Measurements from ENCODE around the gene MRPL39.

MRPL39 gene

GRCh38 chr21:25582164-25582790, 25.0 kb downstream of the MRPL39 start:
- no peak for ATAC-seq
- peaks cover 47% of the 10 kb centered on the region for H3K4me1 Mint-ChIP-seq

GRCh38 chr21:25581582-25581981, 25.7 kb downstream of the MRPL39 start:
- Mint-ChIP-seq H3K4me3 (no peak overlapping the region), H3K27ac (no peak overlapping the region), H3K9me3 (no peaks in the 10 kb centered on the region), H3K36me3 (peaks cover 58% of the 10 kb centered on the region), H3K27me3 (no peaks in the 10 kb centered on the region), H3K4me1 (peaks cover 54% of the 10 kb centered on the region)
- ATAC-seq = no peak

More at GRCh38 chr21:25582164-25582790, 25.0 kb downstream of the MRPL39 start:
- no peak overlapping the region for H3K4me3 Mint-ChIP-seq
- no peaks in the 10 kb centered on the region for H3K27me3 Mint-ChIP-seq
- H3K9me3 Mint-ChIP-seq = no peaks in the 10 kb centered on the region
- peaks cover 55% of the 10 kb centered on the region for H3K36me3 Mint-ChIP-seq
- H3K27ac Mint-ChIP-seq = peak overlapping the region; percentile 65

GRCh38 chr21:25580912-25581260, 26.4 kb downstream of the MRPL39 start:
- ATAC-seq = no peak
- H3K4me1 Mint-ChIP-seq = peaks cover 61% of the 10 kb centered on the region
- no peaks in the 10 kb centered on the region for H3K27me3 Mint-ChIP-seq
- H3K4me3 Mint-ChIP-seq = peak overlapping the region; percentile 50
- H3K9me3 Mint-ChIP-seq = no peaks in the 10 kb centered on the region
- peaks cover 58% of the 10 kb centered on the region for H3K36me3 Mint-ChIP-seq
- H3K27ac Mint-ChIP-seq = peak overlapping the region; percentile 71

- no peak for ATAC-seq
- H3K27ac Mint-ChIP-seq = peak overlapping the region; percentile 71
- H3K9me3 Mint-ChIP-seq = no peaks in the 10 kb centered on the region
- H3K4me3 Mint-ChIP-seq = peak overlapping the region; percentile 24
- no peaks in the 10 kb centered on the region for H3K27me3 Mint-ChIP-seq
- peaks cover 67% of the 10 kb centered on the region for H3K4me1 Mint-ChIP-seq
- H3K36me3 Mint-ChIP-seq = peaks cover 63% of the 10 kb centered on the region
Measured at GRCh38 chr21:25579226-25580013, 27.9 kb downstream of the MRPL39 start.

- Mint-ChIP-seq H3K36me3 (peaks cover 64% of the 10 kb centered on the region), H3K9me3 (no peaks in the 10 kb centered on the region), H3K27ac (peak overlapping the region; percentile 94), H3K27me3 (no peaks in the 10 kb centered on the region), H3K4me1 (peaks cover 65% of the 10 kb centered on the region), H3K4me3 (no peak overlapping the region)
- peak; percentile 58 for ATAC-seq
Measured at GRCh38 chr21:25578056-25578961, 29.0 kb downstream of the MRPL39 start.

GRCh38 chr21:25577424-25578055, 29.7 kb downstream of the MRPL39 start:
- H3K36me3 Mint-ChIP-seq = peaks cover 64% of the 10 kb centered on the region
- no peaks in the 10 kb centered on the region for H3K9me3 Mint-ChIP-seq
- H3K27ac Mint-ChIP-seq = peak overlapping the region; percentile 94
- peaks cover 64% of the 10 kb centered on the region for H3K4me1 Mint-ChIP-seq
- ATAC-seq = peak; percentile 32
- H3K4me3 Mint-ChIP-seq = peak overlapping the region; percentile 44
- H3K27me3 Mint-ChIP-seq = no peaks in the 10 kb centered on the region

GRCh38 chr21:25573409-25574206, 33.7 kb downstream of the MRPL39 start:
- no peaks in the 10 kb centered on the region for H3K27me3 Mint-ChIP-seq
- H3K4me1 Mint-ChIP-seq = peaks cover 72% of the 10 kb centered on the region
- H3K27ac Mint-ChIP-seq = peak overlapping the region; percentile 94
- H3K9me3 Mint-ChIP-seq = no peaks in the 10 kb centered on the region
- H3K36me3 Mint-ChIP-seq = peaks cover 69% of the 10 kb centered on the region
- peak; percentile 71 for ATAC-seq
- H3K4me3 Mint-ChIP-seq = peak overlapping the region; percentile 76

- Mint-ChIP-seq H3K4me1 (peaks cover 72% of the 10 kb centered on the region), H3K27me3 (no peaks in the 10 kb centered on the region), H3K27ac (peak overlapping the region; percentile 94), H3K36me3 (peaks cover 68% of the 10 kb centered on the region), H3K9me3 (no peaks in the 10 kb centered on the region), H3K4me3 (peak overlapping the region; percentile 76)
- peak; percentile 84 for ATAC-seq
Measured at GRCh38 chr21:25572861-25573310, 34.4 kb downstream of the MRPL39 start.

GRCh38 chr21:25571726-25572121, 35.6 kb downstream of the MRPL39 start:
- Mint-ChIP-seq H3K27ac (peak overlapping the region; percentile 94), H3K4me1 (peaks cover 72% of the 10 kb centered on the region), H3K4me3 (peak overlapping the region; percentile 77), H3K9me3 (no peaks in the 10 kb centered on the region), H3K27me3 (no peaks in the 10 kb centered on the region), H3K36me3 (peaks cover 68% of the 10 kb centered on the region)
- no peak for ATAC-seq

GRCh38 chr21:25569711-25570110, 37.6 kb downstream of the MRPL39 start:
- peaks cover 68% of the 10 kb centered on the region for H3K36me3 Mint-ChIP-seq
- peak overlapping the region; percentile 69 for H3K4me3 Mint-ChIP-seq
- H3K27ac Mint-ChIP-seq = peak overlapping the region; percentile 94
- peaks cover 73% of the 10 kb centered on the region for H3K4me1 Mint-ChIP-seq
- H3K9me3 Mint-ChIP-seq = no peaks in the 10 kb centered on the region
- ATAC-seq = no peak
- H3K27me3 Mint-ChIP-seq = no peaks in the 10 kb centered on the region

- Mint-ChIP-seq H3K9me3 (no peaks in the 10 kb centered on the region), H3K27ac (peak overlapping the region; percentile 94), H3K36me3 (peaks cover 74% of the 10 kb centered on the region), H3K27me3 (no peaks in the 10 kb centered on the region), H3K4me1 (peaks cover 78% of the 10 kb centered on the region), H3K4me3 (peak overlapping the region; percentile 69)
- no peak for ATAC-seq
Measured at GRCh38 chr21:25569084-25569483, 38.2 kb downstream of the MRPL39 start.

- Mint-ChIP-seq H3K27ac (peak overlapping the region; percentile 94), H3K36me3 (peaks cover 76% of the 10 kb centered on the region), H3K9me3 (no peaks in the 10 kb centered on the region), H3K27me3 (no peaks in the 10 kb centered on the region), H3K4me1 (peaks cover 78% of the 10 kb centered on the region), H3K4me3 (peak overlapping the region; percentile 91)
- ATAC-seq = no peak
Measured at GRCh38 chr21:25568246-25568645, 39.0 kb downstream of the MRPL39 start.

GRCh38 chr21:25567472-25567871, 39.8 kb downstream of the MRPL39 start:
- H3K4me1 Mint-ChIP-seq = peaks cover 77% of the 10 kb centered on the region
- ATAC-seq = peak; percentile 37
- H3K27ac Mint-ChIP-seq = peak overlapping the region; percentile 94
- H3K4me3 Mint-ChIP-seq = peak overlapping the region; percentile 91
- H3K36me3 Mint-ChIP-seq = peaks cover 83% of the 10 kb centered on the region
- H3K9me3 Mint-ChIP-seq = no peaks in the 10 kb centered on the region
- no peaks in the 10 kb centered on the region for H3K27me3 Mint-ChIP-seq

- peaks cover 72% of the 10 kb centered on the region for H3K4me1 Mint-ChIP-seq
- no peaks in the 10 kb centered on the region for H3K9me3 Mint-ChIP-seq
Measured at GRCh38 chr21:25566645-25567044, 40.6 kb downstream of the MRPL39 start.

More at GRCh38 chr21:25566645-25567044, 40.6 kb downstream of the MRPL39 start:
- ATAC-seq = no peak
- Mint-ChIP-seq H3K27me3 (no peaks in the 10 kb centered on the region), H3K4me3 (peak overlapping the region; percentile 91), H3K36me3 (peaks cover 88% of the 10 kb centered on the region), H3K27ac (peak overlapping the region; percentile 94)
